ENCODE data around the gene PTPN7. TPM values are rescaled to one million over a fixed set of nuclear protein-coding genes. Genes with fewer than 3 reads are reported as not detected.
"Not testable (repeated sequence)": the region's sequence is repeated elsewhere in the genome, so short reads cannot be mapped to it uniquely, and the experiment has no call there.

Gene PTPN7
- total and polyA plus RNA-seq, 8 donors = 1.0 to 11.7 (median 1.5) TPM

- Histone ChIP-seq H3K4me3 (no peak overlapping the region), H3K36me3 (no peaks in the 10 kb centered on the region), H3K27me3 (no peaks in the 10 kb centered on the region), H3K27ac (no peak overlapping the region), H3K9me3 (no peaks in the 10 kb centered on the region), H3K4me1 (peaks cover 5 to 7% of the 10 kb centered on the region in 2 donors)
- no peak for TF ChIP-seq CTCF (IDR thresholded peaks at IDR 0.05)
- ATAC-seq = no peak
- DNase-seq = peak in 1 of 4 donors; percentile 42
- intact Hi-C loops (cut with DNase I) = no loop called here
These were observed 8.5 kb upstream of the PTPN7 start for GRCh38 chr1:202168861-202169260.

GRCh38 chr1:202167708-202168415 is 7.5 kb upstream of the PTPN7 start:
- Histone ChIP-seq H3K27ac (no peak overlapping the region), H3K4me1 (peaks cover 5 to 15% of the 10 kb centered on the region in 2 donors), H3K27me3 (no peaks in the 10 kb centered on the region), H3K9me3 (no peaks in the 10 kb centered on the region), H3K4me3 (no peak overlapping the region), H3K36me3 (no peaks in the 10 kb centered on the region)
- ATAC-seq (peak; percentile 66), DNase-seq (peak in 2 of 4 donors; percentile 68 to 82)
- TF ChIP-seq CTCF (IDR thresholded peaks at IDR 0.05) = no peak
- intact Hi-C loops (cut with DNase I) = no loop called here

- H3K4me3 ChIP-seq; intact Hi-C loops (cut with DNase I); H3K27me3 ChIP-seq; H3K9me3 ChIP-seq; H3K36me3 ChIP-seq; DNase-seq; H3K27ac ChIP-seq: not testable (repeated sequence)
- ATAC-seq = peak; percentile 23
- H3K4me1 ChIP-seq = peaks cover 5 to 23% of the 10 kb centered on the region in 2 donors
These were observed 6.7 kb upstream of the PTPN7 start for GRCh38 chr1:202167054-202167453.

GRCh38 chr1:202165942-202166843 is 5.8 kb upstream of the PTPN7 start:
- peaks cover 5 to 31% of the 10 kb centered on the region in 2 donors for H3K4me1 ChIP-seq
- no peaks in the 10 kb centered on the region for H3K9me3 ChIP-seq
- ATAC-seq = no peak
- H3K4me3 ChIP-seq = no peak overlapping the region
- no peak overlapping the region for H3K27ac ChIP-seq
- no peaks in the 10 kb centered on the region for H3K36me3 ChIP-seq
- intact Hi-C loops (cut with DNase I) = no loop called here
- no peaks in the 10 kb centered on the region for H3K27me3 ChIP-seq
- TF ChIP-seq CTCF (IDR thresholded peaks at IDR 0.05) = no peak
- DNase-seq = peak in 1 of 4 donors; percentile 35

GRCh38 chr1:202165267-202165941 is 5.0 kb upstream of the PTPN7 start:
- no peak for ATAC-seq
- DNase-seq = peak in 1 of 4 donors; percentile 58
- no peak overlapping the region for H3K4me3 ChIP-seq
- H3K27ac ChIP-seq = no peak overlapping the region
- TF ChIP-seq CTCF (IDR thresholded peaks at IDR 0.05) = no peak
- H3K4me1 ChIP-seq = peaks cover 5 to 39% of the 10 kb centered on the region in 2 donors
- H3K36me3 ChIP-seq = no peaks in the 10 kb centered on the region
- intact Hi-C loops (cut with DNase I) = no loop called here
- no peaks in the 10 kb centered on the region for H3K27me3 ChIP-seq
- H3K9me3 ChIP-seq = no peaks in the 10 kb centered on the region
